GM12873 (cell line): ENCODE measurements around the gene TBX1.

Source experiments
- TF ChIP-seq, protein P1 (sequence below): IDR thresholded peaks from 2 replicates; pipeline ENCODE4 v1.5.1; 2012; ENCODE audit warnings: low read depth, mild to moderate bottlenecking, moderate library complexity, low read length, control low read depth; ENCODE audit not compliant: insufficient read depth; ENCODE audit errors: missing control alignments

Gene TBX1

DNA sequence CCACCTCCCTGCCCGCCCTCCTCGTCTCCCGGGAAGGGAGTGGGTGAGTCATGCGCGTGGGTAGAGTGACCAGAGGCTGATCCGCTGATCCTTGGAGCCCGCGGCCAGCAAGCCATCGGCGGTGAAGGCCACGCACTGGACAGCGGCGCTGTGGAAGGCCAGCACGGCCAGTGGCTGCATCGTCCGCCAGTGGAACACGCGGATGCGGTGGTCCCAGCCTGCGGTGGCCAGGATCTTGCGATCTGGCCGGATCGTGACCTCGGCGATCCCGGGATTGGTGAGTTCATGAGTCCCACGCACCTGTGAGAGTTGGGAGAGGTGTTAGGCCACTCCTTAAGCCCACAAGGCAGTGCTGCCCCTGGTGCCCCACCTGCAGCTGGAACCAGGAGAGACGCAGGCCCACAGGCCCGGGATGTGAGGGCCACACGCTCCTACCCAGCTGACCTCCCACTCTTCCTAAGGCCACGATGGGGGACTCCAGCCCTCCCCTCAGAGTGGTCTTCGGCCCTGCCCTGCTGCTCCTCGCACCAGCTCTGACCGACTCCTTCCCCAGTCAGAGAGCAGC, 28.2 kb downstream of the TBX1 start:
- TF ChIP-seq, protein P1, sequence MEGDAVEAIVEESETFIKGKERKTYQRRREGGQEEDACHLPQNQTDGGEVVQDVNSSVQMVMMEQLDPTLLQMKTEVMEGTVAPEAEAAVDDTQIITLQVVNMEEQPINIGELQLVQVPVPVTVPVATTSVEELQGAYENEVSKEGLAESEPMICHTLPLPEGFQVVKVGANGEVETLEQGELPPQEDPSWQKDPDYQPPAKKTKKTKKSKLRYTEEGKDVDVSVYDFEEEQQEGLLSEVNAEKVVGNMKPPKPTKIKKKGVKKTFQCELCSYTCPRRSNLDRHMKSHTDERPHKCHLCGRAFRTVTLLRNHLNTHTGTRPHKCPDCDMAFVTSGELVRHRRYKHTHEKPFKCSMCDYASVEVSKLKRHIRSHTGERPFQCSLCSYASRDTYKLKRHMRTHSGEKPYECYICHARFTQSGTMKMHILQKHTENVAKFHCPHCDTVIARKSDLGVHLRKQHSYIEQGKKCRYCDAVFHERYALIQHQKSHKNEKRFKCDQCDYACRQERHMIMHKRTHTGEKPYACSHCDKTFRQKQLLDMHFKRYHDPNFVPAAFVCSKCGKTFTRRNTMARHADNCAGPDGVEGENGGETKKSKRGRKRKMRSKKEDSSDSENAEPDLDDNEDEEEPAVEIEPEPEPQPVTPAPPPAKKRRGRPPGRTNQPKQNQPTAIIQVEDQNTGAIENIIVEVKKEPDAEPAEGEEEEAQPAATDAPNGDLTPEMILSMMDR = no peak

DNA sequence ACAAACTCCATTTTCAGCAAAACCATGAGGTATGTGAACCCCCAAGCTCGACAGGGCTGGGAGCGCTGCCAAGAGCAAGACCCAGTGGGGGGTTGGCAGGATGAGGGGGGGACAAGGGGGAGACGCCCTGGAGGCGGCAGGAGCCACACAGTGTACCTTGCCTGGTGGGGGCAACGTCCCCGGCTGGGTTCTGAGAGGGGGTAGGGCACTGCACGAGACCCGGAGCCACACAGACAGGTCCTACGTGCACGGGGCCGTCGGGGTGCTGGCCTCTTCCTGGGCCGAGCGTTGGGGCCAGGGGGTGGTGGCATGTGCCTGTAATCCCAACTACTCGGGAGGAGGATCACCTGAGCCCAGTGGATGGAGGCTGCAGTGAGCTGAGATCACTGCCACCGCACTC, 28.8 kb downstream of the TBX1 start:
- TF ChIP-seq, protein P1 = no peak

DNA sequence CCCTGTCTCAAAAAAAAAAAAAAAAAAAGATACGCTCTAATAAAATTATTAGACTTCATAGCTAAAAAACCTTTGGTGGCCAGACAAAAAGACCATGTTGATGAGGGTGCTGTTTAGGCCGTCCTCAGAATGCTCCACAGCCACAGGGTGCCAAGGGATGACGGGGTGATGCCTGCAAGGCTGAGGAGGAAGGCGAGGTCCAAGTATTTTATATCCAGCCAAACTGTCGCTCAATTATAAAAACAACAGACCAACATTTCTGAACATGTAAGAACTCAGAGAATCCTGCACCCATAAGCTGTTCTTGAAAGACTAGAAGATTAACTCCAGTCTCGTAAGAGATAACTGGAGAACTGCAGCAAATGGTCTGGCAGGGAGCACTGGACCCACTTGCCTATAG, 29.2 kb downstream of the TBX1 start:
- TF ChIP-seq, protein P1 = no peak

DNA sequence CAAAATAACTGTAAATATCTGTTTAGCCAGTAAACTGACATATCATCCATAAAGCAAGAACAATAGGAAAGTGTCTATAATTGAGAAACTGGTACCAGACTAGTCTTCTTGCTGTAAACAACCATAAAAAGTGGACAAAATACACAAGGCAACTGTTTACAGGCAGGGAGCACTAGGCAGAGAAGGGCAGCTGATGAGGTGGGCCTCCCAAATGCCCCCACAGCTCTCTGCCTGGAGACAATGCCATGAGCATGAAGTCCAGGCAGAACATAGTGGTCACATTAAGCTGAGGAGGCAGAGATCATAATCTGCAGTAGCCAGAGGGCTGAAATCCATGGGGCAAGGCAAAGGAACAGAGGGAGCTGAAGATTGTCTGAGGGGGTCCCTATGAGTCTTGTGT, 30.7 kb downstream of the TBX1 start:
- TF ChIP-seq, protein P1 = no peak

DNA sequence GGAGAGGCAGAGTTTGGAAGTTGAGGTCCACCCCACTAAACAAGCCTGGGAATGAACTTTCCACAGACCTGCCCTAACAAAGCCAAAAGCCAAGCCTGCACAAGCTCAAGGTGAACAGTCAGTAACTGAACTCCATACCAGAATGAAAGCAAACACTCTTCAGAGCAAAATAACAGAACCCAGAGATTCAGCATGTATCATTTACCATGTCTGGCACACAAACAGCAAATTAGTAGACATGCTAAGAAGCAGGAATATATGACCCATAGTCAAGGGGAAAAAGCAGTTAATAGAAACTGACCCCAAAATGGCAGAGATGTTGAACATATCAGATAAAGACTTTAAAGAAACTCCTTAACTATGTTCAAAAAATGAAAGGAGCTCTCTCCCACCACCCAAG, 31.3 kb downstream of the TBX1 start:
- TF ChIP-seq, protein P1 = no peak

DNA sequence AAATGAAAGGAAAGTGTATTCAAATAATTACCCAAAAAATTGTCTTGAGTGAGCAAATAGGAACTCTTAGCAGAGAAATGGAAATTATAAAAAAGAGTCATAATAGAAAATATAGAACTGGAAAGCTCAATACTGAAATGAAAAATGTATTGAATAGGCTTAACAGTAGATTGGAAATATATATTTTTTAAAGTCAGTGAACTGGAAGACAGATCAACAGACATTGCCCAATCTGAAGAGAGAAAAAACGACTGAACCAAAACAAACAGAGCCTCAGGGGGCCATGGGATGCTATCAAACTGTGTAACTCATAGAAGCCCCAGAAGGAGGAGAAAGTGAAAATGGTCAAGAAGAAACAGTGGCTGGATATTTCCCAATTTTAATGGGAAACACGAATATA, 32.6 kb downstream of the TBX1 start:
- TF ChIP-seq, protein P1 = no peak

DNA sequence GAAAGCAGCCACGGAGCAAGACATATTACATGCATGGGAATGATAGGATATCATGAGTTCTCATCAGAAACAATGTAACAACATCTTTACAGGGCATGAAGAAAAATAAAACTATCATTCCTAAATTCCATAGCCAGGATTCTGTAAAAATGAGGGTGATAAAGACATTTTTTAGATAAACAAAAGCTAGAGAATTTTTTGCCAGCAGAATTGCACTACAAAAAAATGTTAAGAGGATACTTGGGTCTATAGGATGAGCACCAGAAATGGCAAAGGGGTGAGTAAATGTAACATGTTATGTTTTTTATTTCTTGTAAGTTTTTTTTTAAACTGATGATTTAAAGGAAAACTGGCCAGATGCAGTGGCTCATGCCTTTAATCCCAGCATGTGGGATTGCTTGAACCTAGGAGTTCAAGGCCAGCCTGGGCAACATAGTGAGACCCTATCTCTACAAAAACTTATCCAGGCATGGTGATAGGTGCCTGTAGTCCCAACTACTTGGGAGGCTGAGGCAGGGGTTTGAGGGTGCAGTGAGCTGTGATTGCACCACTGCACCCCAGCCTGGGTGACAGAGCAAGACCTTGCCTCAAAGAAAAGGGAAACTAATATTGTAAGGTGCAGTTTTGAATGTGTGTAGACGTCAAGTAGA, 33.2 kb downstream of the TBX1 start:
- TF ChIP-seq, protein P1 = no peak
